OCI-LY3 (cell line): ENCODE data around the gene GDNF.

Experiments used
- H2AFZ ChIP-seq: fragments of 200-600, 300-600 bp; shearing (Covaris generic); 2 replicates; pipeline ENCODE4 v1.6.0; 2014; ENCODE audit warnings: antibody characterized with exemption, low read depth, low read length
- H3K27ac ChIP-seq: fragments of 200-600, 300-600 bp; sonication (generic); 2 replicates; pipeline ENCODE4 v1.5.1; 2014; ENCODE audit warnings: mild to moderate bottlenecking, low read length, moderate library complexity, mixed read lengths
- H3K27me3 ChIP-seq: fragments of 200-600, 300-600 bp; sonication (generic); 2 replicates; pipeline ENCODE4 v1.6.1; 2014; ENCODE audit warnings: low read depth, low read length, mixed read lengths
- H3K36me3 ChIP-seq: fragments of 200-600, 300-600 bp; sonication (generic); replicated peaks from 2 replicates; pipeline ENCODE3; 2014; ENCODE audit warnings: low read depth, low read length, mixed read lengths
- H3K4me1 ChIP-seq: fragments of 300-600, 200-600 bp; sonication (generic); 2 replicates; pipeline ENCODE4 v1.6.1; 2014; ENCODE audit warnings: low read length, mixed read lengths
- H3K4me2 ChIP-seq: fragments of 200-600, 300-600 bp; sonication (generic); 2 replicates; pipeline ENCODE4 v1.6.1; 2014; ENCODE audit warnings: low read length, mixed read lengths
- H3K4me3 ChIP-seq: fragments of 300-600, 200-600 bp; sonication (generic); 2 replicates; pipeline ENCODE4 v1.5.1; 2014; ENCODE audit warnings: antibody characterized with exemption, mild to moderate bottlenecking, low read length, moderate library complexity
- H3K79me2 ChIP-seq: fragments of 300-600, 200-600 bp; shearing (Covaris generic); 2 replicates; pipeline ENCODE4 v1.6.1; 2014; ENCODE audit warnings: mild to moderate bottlenecking, low read length, mixed read lengths
- H3K9ac ChIP-seq: fragments of 300-600, 200-600 bp; shearing (Covaris generic); 2 replicates; pipeline ENCODE4 v1.6.0; 2014; ENCODE audit warnings: mild to moderate bottlenecking, low read length, moderate library complexity
- H3K9me3 ChIP-seq: fragments of 200-600, 300-600 bp; shearing (Covaris generic); 2 replicates; pipeline ENCODE4 v1.6.1; 2014; ENCODE audit warnings: low read length, mixed read lengths; ENCODE audit not compliant: insufficient read depth
- H4K20me1 ChIP-seq: fragments of 200-600, 300-600 bp; sonication (generic); 2 replicates; pipeline ENCODE4 v1.6.1; 2016; ENCODE audit warnings: low read length, mixed read lengths; ENCODE audit not compliant: insufficient read depth
- CTCF ChIP-seq: fragments of 200-600, 300-600 bp; sonication (generic); IDR thresholded peaks from 2 replicates; pipeline ENCODE4 v1.5.1; 2014; ENCODE audit warnings: antibody characterized with exemption, low read length, low read depth
- EZH2phosphoT487 ChIP-seq: fragments of 200-600 bp; shearing (Covaris generic); IDR thresholded peaks from 2 replicates; pipeline ENCODE4 v1.6.1; 2018; ENCODE audit warnings: antibody characterized with exemption, mixed run types, low read depth

The GDNF gene, protein sequence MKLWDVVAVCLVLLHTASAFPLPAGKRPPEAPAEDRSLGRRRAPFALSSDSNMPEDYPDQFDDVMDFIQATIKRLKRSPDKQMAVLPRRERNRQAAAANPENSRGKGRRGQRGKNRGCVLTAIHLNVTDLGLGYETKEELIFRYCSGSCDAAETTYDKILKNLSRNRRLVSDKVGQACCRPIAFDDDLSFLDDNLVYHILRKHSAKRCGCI

DNA sequence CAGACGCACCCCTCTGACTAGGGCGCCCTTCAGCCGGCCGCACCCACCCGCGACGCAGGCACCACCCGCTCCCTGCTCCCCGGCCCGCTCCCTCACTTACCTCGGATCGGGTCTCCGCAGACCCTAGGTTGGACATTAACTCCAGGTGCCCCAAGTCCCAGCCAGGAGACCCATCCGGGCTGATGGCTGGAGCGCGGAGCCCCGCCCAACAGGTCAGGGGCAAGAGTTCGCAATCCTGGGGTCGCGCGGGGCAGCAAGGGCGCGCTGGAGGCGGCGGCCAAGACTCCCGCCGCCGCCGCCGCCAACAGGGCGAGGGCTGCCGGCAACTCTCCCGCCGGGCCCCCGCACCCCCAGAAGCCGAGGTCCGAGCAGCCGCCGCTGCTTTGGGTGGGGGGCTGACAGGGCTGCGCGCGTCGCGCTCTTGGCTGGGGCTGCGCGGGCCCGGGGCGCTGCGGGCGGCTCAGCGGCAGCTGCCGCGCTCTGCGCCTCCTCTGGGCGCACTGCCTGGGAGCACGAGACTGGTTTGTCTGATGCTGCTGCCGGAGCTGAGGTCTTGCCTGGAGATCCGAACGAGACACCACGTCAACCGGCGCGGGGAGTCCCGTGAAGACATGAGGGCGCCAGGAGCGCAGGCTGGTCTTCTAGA lies at the start of gene GDNF:
Gene GDNF, minus strand, starts transcription at position 635 of the 646 bp plus-strand sequence. CDS start 5,245 bp downstream, outside the sequence.
- Histone ChIP-seq H3K9ac (no peak within 1 kb of the TSS), H3K9me3 (no peaks in the 10 kb centered on the region), H2AFZ (no peak within 1 kb of the TSS), H3K79me2 (no peaks in the 10 kb centered on the region), H3K4me1 (no peaks in the 10 kb centered on the region), H3K27ac (no peak within 1 kb of the TSS), H3K36me3 (no peaks in the 10 kb centered on the region), H3K4me3 (no peak within 1 kb of the TSS), H4K20me1 (no peaks in the 10 kb centered on the region), H3K27me3 (no peaks in the 10 kb centered on the region), H3K4me2 (no peak within 1 kb of the TSS)
- TF ChIP-seq EZH2phosphoT487, result no peak
- no peak for TF ChIP-seq CTCF

GRCh38 chr5:37888476-37888875 lies 48.6 kb upstream of the GDNF start:
- Histone ChIP-seq H3K9ac (no peak overlapping the region), H3K27me3 (no peaks in the 10 kb centered on the region), H2AFZ (no peak overlapping the region), H3K79me2 (no peaks in the 10 kb centered on the region), H4K20me1 (no peaks in the 10 kb centered on the region), H3K4me3 (no peak overlapping the region), H3K36me3 (no peaks in the 10 kb centered on the region), H3K9me3 (no peaks in the 10 kb centered on the region), H3K4me2 (no peak overlapping the region), H3K4me1 (no peaks in the 10 kb centered on the region), H3K27ac (no peak overlapping the region)
- no peak for TF ChIP-seq CTCF
- no peak for TF ChIP-seq EZH2phosphoT487

DNA sequence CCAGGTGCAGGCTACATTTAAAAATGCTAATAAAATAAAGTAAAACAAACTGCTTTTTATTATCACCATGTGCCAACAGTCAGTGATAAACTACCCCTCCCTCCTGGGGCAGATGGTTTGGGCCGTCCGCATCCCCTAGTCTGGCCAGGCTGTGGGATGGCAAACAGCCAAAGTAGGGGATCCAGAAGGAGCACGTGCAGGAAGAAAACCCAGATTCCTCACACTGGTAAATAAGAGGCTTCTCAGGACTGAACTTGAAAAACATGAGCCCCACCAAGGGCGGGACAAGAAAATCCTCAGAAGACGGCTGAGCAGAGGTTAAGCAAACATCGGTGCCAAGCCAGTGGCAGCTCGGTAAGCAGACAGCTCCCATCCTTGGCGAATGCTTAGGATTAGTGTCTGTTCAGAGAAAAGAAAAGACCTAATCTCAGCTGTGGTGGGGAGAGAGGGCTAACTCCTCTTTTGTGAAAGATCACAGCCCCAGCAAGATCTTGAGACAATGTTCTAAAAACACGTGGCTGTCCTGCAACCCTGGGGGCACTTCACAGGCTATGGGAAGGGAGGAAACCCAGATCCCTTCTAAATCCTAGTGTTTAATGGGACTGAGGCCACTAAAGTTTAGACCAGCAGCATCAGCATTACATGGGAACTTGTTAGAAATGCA lies 46.5 kb upstream of the GDNF start:
- TF ChIP-seq CTCF, result no peak
- no peak for TF ChIP-seq EZH2phosphoT487
- H3K4me3 ChIP-seq, result no peak overlapping the region
- no peak overlapping the region for H3K27ac ChIP-seq
- no peaks in the 10 kb centered on the region for H3K9me3 ChIP-seq
- H3K4me2 ChIP-seq, result no peak overlapping the region
- no peaks in the 10 kb centered on the region for H3K27me3 ChIP-seq
- no peak overlapping the region for H3K9ac ChIP-seq
- H2AFZ ChIP-seq, result no peak overlapping the region
- H3K36me3 ChIP-seq, result no peaks in the 10 kb centered on the region
- H3K79me2 ChIP-seq, result no peaks in the 10 kb centered on the region
- H3K4me1 ChIP-seq, result peaks cover 11% of the 10 kb centered on the region
- no peaks in the 10 kb centered on the region for H4K20me1 ChIP-seq

DNA sequence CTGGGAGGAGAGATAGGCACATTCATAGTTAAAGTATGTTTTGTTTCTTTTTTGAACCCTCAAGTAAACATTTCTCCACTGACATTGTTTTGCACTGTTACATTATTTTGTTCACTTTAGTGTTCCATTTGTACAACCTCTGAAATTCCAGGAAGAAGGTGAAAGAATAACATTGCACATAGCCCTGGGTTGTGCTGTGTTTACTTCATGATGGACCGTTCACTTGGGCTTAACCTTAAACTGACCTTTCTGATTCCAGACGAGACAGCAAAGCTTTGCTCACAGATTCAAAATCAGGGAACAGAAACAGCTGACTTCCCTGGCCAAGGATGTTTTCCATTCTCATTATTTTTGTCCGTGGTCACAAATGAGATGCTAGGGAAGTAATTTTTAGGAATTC lies 42.8 kb upstream of the GDNF start:
- Histone ChIP-seq H3K27ac (no peak overlapping the region), H3K36me3 (no peaks in the 10 kb centered on the region), H3K27me3 (no peaks in the 10 kb centered on the region), H3K4me1 (peaks cover 29% of the 10 kb centered on the region), H3K4me2 (no peak overlapping the region), H3K79me2 (no peaks in the 10 kb centered on the region), H3K4me3 (no peak overlapping the region), H3K9ac (no peak overlapping the region), H2AFZ (no peak overlapping the region), H3K9me3 (no peaks in the 10 kb centered on the region), H4K20me1 (no peaks in the 10 kb centered on the region)
- TF ChIP-seq CTCF, result no peak
- no peak for TF ChIP-seq EZH2phosphoT487
